Activated B cell treated with CpG ODN at 0.5 μM for 24 hours (primary cell): ENCODE measurements around the gene TCF4. TPM values are rescaled to one million over a fixed set of nuclear protein-coding genes. Genes with fewer than 3 reads are reported as not detected.
A peak's percentile ranks its signal among the peaks of the same experiment; 100 is the strongest.

Experiments used
- ATAC-seq: fragments of 200-7000 bp; cut with Tn5 transposase; one replicate; pipeline ENCODE4 v1.10.0; 2021; ENCODE audit warnings: low read depth, mild to moderate bottlenecking, moderate library complexity
- CTCF ChIA-PET: fragments of 350-600 bp; sonication (Branson Sonifier 250); formaldehyde crosslinking; loops from one replicate; lab custom pipeline; 2021; ENCODE audit warnings: antibody characterized with exemption; lab: Charles Lee
- POLR2A ChIA-PET: fragments of 350-600 bp; sonication (Branson Sonifier 250); formaldehyde crosslinking; loops from one replicate; lab custom pipeline; 2021; ENCODE audit warnings: antibody characterized with exemption; lab: Charles Lee
- DNase-seq: peaks from one replicate; pipeline ENCODE4 v3.0.0; 2022
- H3K27ac Mint-ChIP-seq: one replicate; pipeline ENCODE4 v1.8.0; 2020; ENCODE audit warnings: mixed read lengths
- H3K27me3 Mint-ChIP-seq: one replicate; pipeline ENCODE4 v1.8.0; 2021; ENCODE audit warnings: mixed read lengths
- H3K36me3 Mint-ChIP-seq: one replicate; pipeline ENCODE4 v1.8.0; 2021; ENCODE audit warnings: low read depth, mixed read lengths
- H3K4me1 Mint-ChIP-seq: one replicate; pipeline ENCODE4 v1.8.0; 2021; ENCODE audit warnings: mixed read lengths
- H3K4me3 Mint-ChIP-seq: one replicate; pipeline ENCODE4 v1.8.0; 2020; ENCODE audit warnings: mild to moderate bottlenecking, mixed read lengths
- H3K9me3 Mint-ChIP-seq: one replicate; pipeline ENCODE4 v1.8.0; 2020; ENCODE audit warnings: mixed read lengths
- CTCF ChIP-seq: fragments of 200-600 bp; IDR thresholded peaks from one replicate; pipeline ENCODE4 v1.8.0; 2022; ENCODE audit warnings: antibody characterized with exemption, mild to moderate bottlenecking
- intact Hi-C: fragments of 100-400 bp; cut with micrococcal nuclease; formaldehyde crosslinking; loops from one replicate; pipeline ENCODE4 v1.15.1; 2024
- total RNA-seq: library from RNA; stranded (reverse); gene quantifications from 2 replicates; pipeline ENCODE4 v1.2.3, GENCODE V29; 2022

The TCF4 gene
- total RNA-seq, 1 donor from 2014 or later = 270 TPM

DNA sequence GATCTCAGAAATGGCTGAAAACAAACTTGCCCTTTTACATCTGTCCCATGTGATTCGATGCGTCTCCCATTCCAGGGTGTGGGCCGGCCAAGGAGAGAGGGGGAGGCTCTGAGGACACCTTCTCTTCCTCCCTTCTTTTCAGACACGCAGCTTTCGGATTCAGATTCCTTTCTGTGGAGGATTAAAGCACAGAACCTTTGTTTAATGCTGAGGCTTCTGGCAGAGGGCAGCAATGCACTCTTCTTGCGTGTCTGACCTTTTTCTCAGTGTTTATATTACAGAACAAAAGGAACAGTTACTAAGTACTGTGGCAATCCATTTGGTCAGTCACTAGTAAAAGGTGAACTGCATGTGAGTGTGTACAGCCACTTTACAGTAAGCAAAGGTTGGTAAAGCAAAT lies 359.8 kb downstream of the TCF4 start:
- CTCF ChIA-PET = interaction anchor here (0.6 kb wide), 1 partner anchor 23 kb away, joined by 4 read pairs; no protein-coding TSS in a partner anchor
- H3K4me1 Mint-ChIP-seq = peaks cover 8% of the 10 kb centered on the region
- no peak for TF ChIP-seq CTCF
- H3K27me3 Mint-ChIP-seq = no peaks in the 10 kb centered on the region
- peaks cover 86% of the 10 kb centered on the region for H3K36me3 Mint-ChIP-seq
- POLR2A ChIA-PET = interaction anchor here (1.1 kb wide), 1 partner anchor 159 kb away, joined by 3 read pairs; no protein-coding TSS in a partner anchor
- intact Hi-C loops = no loop called here
- DNase-seq (no peak), ATAC-seq (no peak)
- peak overlapping the region; percentile 51 for H3K27ac Mint-ChIP-seq
- no peak overlapping the region for H3K4me3 Mint-ChIP-seq
- H3K9me3 Mint-ChIP-seq = no peaks in the 10 kb centered on the region

DNA sequence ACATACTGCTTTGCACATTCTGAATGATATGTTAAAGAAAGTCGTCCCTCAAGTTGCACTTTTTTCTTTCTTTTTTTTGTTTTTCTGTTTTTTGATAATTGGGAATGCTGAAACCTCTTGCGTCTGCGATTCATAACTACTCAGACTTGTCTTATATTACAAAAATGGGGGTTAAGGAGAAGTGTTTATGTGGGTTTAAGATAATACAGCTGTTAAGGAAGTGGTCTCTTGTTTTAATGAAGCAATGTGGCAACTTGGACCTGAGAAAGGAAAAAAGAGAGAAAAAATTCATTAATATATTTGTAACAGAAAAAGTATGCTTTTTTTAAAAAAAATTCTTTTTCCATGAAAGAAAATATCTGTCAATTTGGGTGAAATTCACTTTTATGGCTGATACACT lies 360.2 kb downstream of the TCF4 start:
- CTCF ChIA-PET = interaction anchor here (0.6 kb wide), 1 partner anchor 24 kb away, joined by 4 read pairs; no protein-coding TSS in a partner anchor
- Mint-ChIP-seq H3K36me3 (peaks cover 84% of the 10 kb centered on the region), H3K27ac (peak overlapping the region; percentile 15), H3K9me3 (no peaks in the 10 kb centered on the region), H3K4me3 (no peak overlapping the region), H3K27me3 (no peaks in the 10 kb centered on the region), H3K4me1 (peaks cover 8% of the 10 kb centered on the region)
- intact Hi-C loops = no loop called here
- no peak for TF ChIP-seq CTCF
- ATAC-seq (no peak), DNase-seq (no peak)
- POLR2A ChIA-PET = interaction anchor here (0.7 kb wide), 1 partner anchor 79 kb away, joined by 3 read pairs; no protein-coding TSS in a partner anchor

- H3K36me3 Mint-ChIP-seq = peaks cover 67% of the 10 kb centered on the region
- intact Hi-C loops = no loop called here
- no peak for DNase-seq
- no peak overlapping the region for H3K4me3 Mint-ChIP-seq
- peaks cover 24% of the 10 kb centered on the region for H3K4me1 Mint-ChIP-seq
- ATAC-seq = no peak
- H3K27me3 Mint-ChIP-seq = no peaks in the 10 kb centered on the region
- ChIA-PET CTCF (no interaction called here), POLR2A (interaction anchor here (0.7 kb wide), 1 partner anchor 1532 kb away, joined by 3 read pairs; no protein-coding TSS in a partner anchor)
- no peak for TF ChIP-seq CTCF
- no peaks in the 10 kb centered on the region for H3K9me3 Mint-ChIP-seq
- H3K27ac Mint-ChIP-seq = peak overlapping the region; percentile 24
Measured at GRCh38 chr18:55226044-55226443, 361.9 kb downstream of the TCF4 start.

- ATAC-seq (no peak), DNase-seq (no peak)
- POLR2A ChIA-PET = interaction anchor here (0.6 to 0.7 kb wide), 2 partner anchors 10 to 75 kb away, joined by 3 to 4 read pairs; no protein-coding TSS in a partner anchor
- Mint-ChIP-seq H3K27ac (peak overlapping the region; percentile 8), H3K4me3 (no peak overlapping the region), H3K27me3 (no peaks in the 10 kb centered on the region), H3K36me3 (peaks cover 49% of the 10 kb centered on the region), H3K4me1 (peaks cover 35% of the 10 kb centered on the region), H3K9me3 (no peaks in the 10 kb centered on the region)
- TF ChIP-seq CTCF = no peak
- intact Hi-C loops = loop anchor here (5.0 kb wide), 1 partner anchor 117 kb away; no protein-coding TSS in a partner anchor
- CTCF ChIA-PET = interaction anchor here (1.5 kb wide), 1 partner anchor 10 kb away, joined by 5 read pairs; no protein-coding TSS in a partner anchor
Measured at GRCh38 chr18:55224086-55224625, 363.8 kb downstream of the TCF4 start.

- TF ChIP-seq CTCF = no peak
- ATAC-seq = no peak
- Mint-ChIP-seq H3K27ac (peak overlapping the region; percentile 72), H3K4me1 (peaks cover 39% of the 10 kb centered on the region), H3K4me3 (no peak overlapping the region), H3K27me3 (no peaks in the 10 kb centered on the region), H3K9me3 (no peaks in the 10 kb centered on the region), H3K36me3 (peaks cover 29% of the 10 kb centered on the region)
- CTCF ChIA-PET = interaction anchor here (0.7 kb wide), 1 partner anchor 13 kb away, joined by 3 read pairs; no protein-coding TSS in a partner anchor
- intact Hi-C loops = loop anchor here (5.0 kb wide), 1 partner anchor 114 kb away; no protein-coding TSS in a partner anchor
- DNase-seq = no peak
- POLR2A ChIA-PET = no interaction called here
Measured at GRCh38 chr18:55221622-55222021, 366.4 kb downstream of the TCF4 start.
